A673 (cell line): Measurements from ENCODE around the gene ABCB7. TPM values are rescaled to one million over a fixed set of nuclear protein-coding genes. Genes with fewer than 3 reads are reported as not detected.

Source experiments
- BruUV-seq: library from RNA; stranded (reverse); fragments of 400-500 nt; replicated peaks from 2 replicates; lab custom pipeline; 2021; lab: Mats Ljungman, UMichigan
- CTCF ChIA-PET: fragments of 300-600 bp; sonication (Branson Sonifier 250); formaldehyde crosslinking; loops from one replicate; lab custom pipeline; 2022; ENCODE audit warnings: antibody characterized with exemption; lab: Charles Lee
- POLR2A ChIA-PET: fragments of 300-600 bp; sonication (Branson Sonifier 250); formaldehyde crosslinking; loops from one replicate; lab custom pipeline; 2022; ENCODE audit warnings: antibody characterized with exemption; ENCODE audit not compliant: low non-redundant PET; lab: Charles Lee
- DNase-seq: peaks from one replicate; pipeline ENCODE4 v3.0.0-alpha.2; 2015; ENCODE audit warnings: low spot score
- H3K27ac ChIP-seq: fragments of 200-600 bp; sonication (generic); 2 replicates; pipeline ENCODE4 v1.5.1; 2016; ENCODE audit warnings: mixed run types, low read depth, mild to moderate bottlenecking, mixed read lengths, antibody characterized with exemption, low read length; ENCODE audit not compliant: poor library complexity, severe bottlenecking
- H3K27me3 ChIP-seq: fragments of 200-600 bp; sonication (generic); replicated peaks from 2 replicates; pipeline ENCODE4 v1.6.1; 2017; ENCODE audit warnings: mixed run types, low read depth, mild to moderate bottlenecking, mixed read lengths, antibody characterized with exemption, low read length; ENCODE audit not compliant: insufficient read depth, poor library complexity
- H3K36me3 ChIP-seq: fragments of 200-600 bp; sonication (generic); 2 replicates; pipeline ENCODE4 v1.6.1; 2016; ENCODE audit warnings: mixed run types, mild to moderate bottlenecking, mixed read lengths, antibody characterized with exemption, low read length; ENCODE audit not compliant: insufficient read depth, poor library complexity, severe bottlenecking
- H3K4me1 ChIP-seq: fragments of 200-600 bp; sonication (generic); 2 replicates; pipeline ENCODE4 v1.6.1; 2017; ENCODE audit warnings: mixed run types, mild to moderate bottlenecking, mixed read lengths, antibody characterized with exemption, low read length; ENCODE audit not compliant: insufficient read depth, poor library complexity, severe bottlenecking
- H3K4me3 ChIP-seq: fragments of 200-600 bp; sonication (generic); 2 replicates; pipeline ENCODE4 v1.5.1; 2016; ENCODE audit warnings: low read depth, mixed run types, mild to moderate bottlenecking, mixed read lengths, low read length; ENCODE audit not compliant: poor library complexity, severe bottlenecking
- H3K9me3 ChIP-seq: fragments of 200-600 bp; sonication (generic); 2 replicates; pipeline ENCODE4 v1.6.1; 2016; ENCODE audit warnings: mixed run types, low read depth, mild to moderate bottlenecking, mixed read lengths, antibody characterized with exemption, low read length; ENCODE audit not compliant: poor library complexity, severe bottlenecking
- CTCF ChIP-seq: fragments of 300-800, 200-600 bp; sonication (generic); conservative IDR thresholded peaks from 2 replicates; pipeline ENCODE4 v1.5.1; 2017; ENCODE audit warnings: low read depth, mild to moderate bottlenecking, antibody characterized with exemption, low read length, moderate library complexity, mixed read lengths
- EZH2 ChIP-seq: fragments of 200-600 bp; sonication (generic); IDR thresholded peaks from 2 replicates; pipeline ENCODE4 v1.6.1; 2017; ENCODE audit warnings: borderline replicate concordance, low read depth, mild to moderate bottlenecking, mixed read lengths, antibody characterized with exemption, low read length; ENCODE audit not compliant: poor library complexity, severe bottlenecking
- intact Hi-C: fragments of 100-400 bp; cut with micrococcal nuclease; formaldehyde crosslinking; loops from one replicate; pipeline ENCODE4 v1.10.0; 2022; ENCODE audit not compliant: unreplicated experiment
- total RNA-seq: library from RNA; stranded (reverse); gene quantifications from 2 replicates; pipeline ENCODE4 v1.2.3, GENCODE V29; 2021

ABCB7 gene
- total RNA-seq, 1 experiment from 2014 or later: 28.8 TPM

DNA sequence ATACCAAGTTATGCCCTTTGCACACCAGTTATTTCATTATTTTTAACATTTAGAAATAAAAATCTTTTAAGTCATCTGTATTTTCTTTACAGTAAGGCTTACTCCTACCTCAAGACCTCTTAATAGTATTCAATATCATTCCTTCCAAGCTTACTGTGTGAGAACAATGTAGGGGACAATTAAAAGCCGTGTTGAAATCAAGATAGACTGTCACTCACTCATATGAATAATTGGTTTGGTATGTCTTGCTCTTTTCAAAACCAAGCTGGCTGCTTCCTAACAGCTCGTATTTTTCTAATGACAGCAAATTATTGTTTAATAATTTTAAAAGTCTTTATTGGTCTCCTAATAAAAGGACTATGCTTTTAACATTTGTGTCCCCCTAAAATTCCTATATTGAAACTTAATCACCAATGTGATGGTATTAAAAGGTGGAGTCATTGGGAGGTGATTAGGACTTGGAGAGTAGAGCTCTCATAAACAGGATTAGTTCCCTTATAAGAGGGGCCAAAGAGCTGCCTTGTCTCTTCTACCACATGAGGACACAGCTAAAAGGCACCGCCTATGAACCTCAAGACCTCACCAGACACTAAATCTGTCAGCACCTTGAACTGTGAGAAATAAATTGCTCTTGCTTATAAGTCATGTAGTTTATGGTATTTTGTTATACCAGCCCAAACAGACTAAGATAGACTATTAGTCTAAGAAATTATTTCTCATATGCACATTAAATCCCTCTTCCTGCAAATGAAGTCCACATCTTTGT, 4.1 kb downstream of the ABCB7 start:
- TF ChIP-seq CTCF (no peak), EZH2 (no peak)
- ChIA-PET POLR2A (no interaction called here), CTCF (no interaction called here)
- intact Hi-C loops: no loop called here
- H3K27me3 ChIP-seq: no peaks in the 10 kb centered on the region
- DNase-seq: no peak
- no peaks in the 10 kb centered on the region for H3K36me3 ChIP-seq
- H3K4me3 ChIP-seq: no peak overlapping the region
- H3K9me3 ChIP-seq: peaks cover 6% of the 10 kb centered on the region
- H3K4me1 ChIP-seq: no peaks in the 10 kb centered on the region
- no TSS peak for BruUV-seq
- H3K27ac ChIP-seq: no peak overlapping the region

- no TSS peak for BruUV-seq
- H3K36me3 ChIP-seq: no peaks in the 10 kb centered on the region
- H3K9me3 ChIP-seq: peaks cover 6% of the 10 kb centered on the region
- no peak overlapping the region for H3K4me3 ChIP-seq
- no peaks in the 10 kb centered on the region for H3K4me1 ChIP-seq
- CTCF ChIA-PET: no interaction called here
- no peak for DNase-seq
- no peaks in the 10 kb centered on the region for H3K27me3 ChIP-seq
- H3K27ac ChIP-seq: no peak overlapping the region
- POLR2A ChIA-PET: no interaction called here
- intact Hi-C loops: no loop called here
- TF ChIP-seq EZH2 (no peak), CTCF (no peak)
Observed at GRCh38 chrX:75149654-75150053, 6.4 kb downstream of the ABCB7 start.

DNA sequence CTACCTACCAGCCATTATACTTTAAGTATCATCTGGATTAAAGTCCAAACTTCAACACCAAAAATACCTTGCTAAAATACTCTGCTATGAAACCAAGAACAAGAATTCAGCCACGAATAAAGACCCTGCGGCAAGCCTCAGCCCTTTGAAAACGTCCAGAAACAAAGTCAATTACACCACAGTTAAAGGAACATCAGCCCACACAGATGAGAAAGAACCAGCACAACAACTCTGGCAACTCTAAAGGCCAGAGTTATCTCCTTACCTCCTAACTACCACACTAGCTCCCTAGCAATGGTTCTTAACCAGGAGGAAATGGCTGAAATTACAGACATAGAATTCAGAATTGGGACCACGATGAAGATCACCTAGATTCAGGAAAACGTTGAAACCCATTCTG, 23.4 kb downstream of the ABCB7 start:
- no peak for DNase-seq
- Histone ChIP-seq H3K36me3 (no peaks in the 10 kb centered on the region), H3K4me3 (no peak overlapping the region), H3K9me3 (no peaks in the 10 kb centered on the region), H3K4me1 (no peaks in the 10 kb centered on the region), H3K27ac (no peak overlapping the region), H3K27me3 (no peaks in the 10 kb centered on the region)
- POLR2A ChIA-PET: no interaction called here
- BruUV-seq: no TSS peak
- CTCF ChIA-PET: no interaction called here
- intact Hi-C loops: no loop called here
- TF ChIP-seq CTCF (no peak), EZH2 (no peak)
